HCT116 (cell line): Measurements from ENCODE around the gene ACACB. TPM values are rescaled to one million over a fixed set of nuclear protein-coding genes. Genes with fewer than 3 reads are reported as not detected.

Experiments
- ATAC-seq: fragments of 200-7000 bp; cut with Tn5 transposase; 2 replicates; pipeline ENCODE4 v1.9.1; 2020; ENCODE audit warnings: mild to moderate bottlenecking, moderate library complexity
- BruUV-seq: library from RNA; stranded (reverse); fragments of 400-500 nt; replicated peaks from 2 replicates; lab custom pipeline; 2021; lab: Mats Ljungman, UMichigan
- CTCF ChIA-PET: fragments of 300-600 bp; sonication (Branson Sonifier 250); formaldehyde crosslinking; loops from one replicate; lab custom pipeline; 2021; ENCODE audit warnings: antibody characterized with exemption; lab: Charles Lee
- POLR2A ChIA-PET: fragments of 300-600, 350-600 bp; sonication (Branson Sonifier 250); formaldehyde crosslinking; loops from one replicate; lab custom pipeline; 2021; ENCODE audit warnings: antibody characterized with exemption; lab: Charles Lee
- RAD21 ChIA-PET, 2 experiments: fragments of 300-600 bp; sonication (Branson Sonifier 250); formaldehyde crosslinking; loops; one replicate each; lab custom pipeline; 2023; ENCODE audit warnings: low total read pairs in 2 of 2; ENCODE audit not compliant: uncharacterized antibody in 2 of 2, unreplicated experiment in 2 of 2, low non-redundant PET in 1 of 2; lab: Charles Lee
- DNase-seq: peaks from one replicate; pipeline ENCODE4 v3.0.0-alpha.2; 2010; ENCODE audit warnings: low read depth, low spot score
- H2AFZ ChIP-seq: fragments of 200-600 bp; shearing (Covaris generic), sonication (generic); 2 replicates; pipeline ENCODE4 v1.6.1; 2017; ENCODE audit warnings: low read depth, mixed run types, mixed read lengths, antibody characterized with exemption, low read length; ENCODE audit not compliant: poor library complexity, severe bottlenecking
- H3K27ac ChIP-seq: 2 replicates; pipeline ENCODE4 v1.5.1; 2012; ENCODE audit warnings: low read depth, low read length
- H3K27me3 ChIP-seq: fragments of 200-600 bp; sonication (generic); 2 replicates; pipeline ENCODE4 v1.6.1; 2016; ENCODE audit warnings: mixed run types, low read length, mixed read lengths; ENCODE audit not compliant: insufficient read depth
- H3K36me3 ChIP-seq, 2 experiments: fragments of 200-500 bp in 1 of 2; fragments of 200-600 bp in 1 of 2; sonication (Bioruptor generic) in 1 of 2; sonication (generic) in 1 of 2; 2 replicates each; pipeline versions ENCODE4 v1.5.1 to v1.6.1; 2014 to 2016; ENCODE audit warnings: low read length in 2 of 2, inconsistent platforms in 1 of 2, mixed read lengths in 1 of 2, mixed run types in 1 of 2; ENCODE audit not compliant: insufficient read depth in 2 of 2, control insufficient read depth in 1 of 2
- H3K4me1 ChIP-seq, 2 experiments: fragments of 200-600 bp in 1 of 2; sonication (generic) in 1 of 2; 2 replicates each; pipeline versions ENCODE4 v1.5.1 to v1.6.1; 2012 to 2017; ENCODE audit warnings: low read length in 2 of 2, inconsistent platforms in 1 of 2, mild to moderate bottlenecking in 1 of 2, mixed read lengths in 1 of 2, mixed run types in 1 of 2, moderate library complexity in 1 of 2; ENCODE audit not compliant: insufficient read depth in 2 of 2, control insufficient read depth in 1 of 2
- H3K4me2 ChIP-seq: fragments of 200-600 bp; sonication (generic); 2 replicates; pipeline ENCODE4 v1.6.1; 2017; ENCODE audit warnings: mixed run types, low read length, mixed read lengths
- H3K4me3 ChIP-seq, 2 experiments: fragments of 200-600 bp in 1 of 2; sonication (generic) in 1 of 2; replicated peaks in 1 of 2; 2 replicates each; pipeline ENCODE4 v1.5.1; 2011 to 2016; ENCODE audit warnings: low read length in 2 of 2, control low read depth in 1 of 2, low read depth in 1 of 2, mild to moderate bottlenecking in 1 of 2, mixed read lengths in 1 of 2, mixed run types in 1 of 2
- H3K79me2 ChIP-seq: fragments of 200-600 bp; sonication (generic); 2 replicates; pipeline ENCODE4 v1.6.1; 2017; ENCODE audit warnings: mild to moderate bottlenecking, mixed run types, low read length, moderate library complexity, mixed read lengths; ENCODE audit not compliant: insufficient read depth
- H3K9ac ChIP-seq: fragments of 200-600 bp; sonication (generic); 2 replicates; pipeline ENCODE4 v1.6.1; 2016; ENCODE audit warnings: low read length, mixed read lengths
- H3K9me2 ChIP-seq: fragments of 200-600 bp; sonication (generic), shearing (Covaris generic); 2 replicates; pipeline ENCODE4 v1.6.1; 2017; ENCODE audit warnings: mixed run types, mild to moderate bottlenecking, moderate library complexity; ENCODE audit not compliant: insufficient read depth
- H3K9me3 ChIP-seq, 2 experiments: fragments of 200-500 bp in 1 of 2; fragments of 200-600 bp in 1 of 2; sonication (Bioruptor generic) in 1 of 2; sonication (generic) in 1 of 2; 2 replicates each; pipeline ENCODE4 v1.6.1; 2014 to 2017; ENCODE audit warnings: low read length in 2 of 2, mixed read lengths in 2 of 2, inconsistent platforms in 1 of 2, low read depth in 1 of 2, mild to moderate bottlenecking in 1 of 2, mixed run types in 1 of 2, moderate library complexity in 1 of 2; ENCODE audit not compliant: control insufficient read depth in 1 of 2, insufficient read depth in 1 of 2
- H4K20me1 ChIP-seq: fragments of 200-600 bp; sonication (generic), shearing (Covaris generic); 2 replicates; pipeline ENCODE4 v1.6.1; 2017; ENCODE audit warnings: mixed run types, mild to moderate bottlenecking, moderate library complexity; ENCODE audit not compliant: insufficient read depth
- FOSL1 ChIP-seq: IDR thresholded peaks from 2 replicates; pipeline ENCODE4 v1.6.1; 2012; ENCODE audit warnings: low read depth
- SIN3A ChIP-seq: IDR thresholded peaks from 2 replicates; pipeline ENCODE4 v1.6.1; 2012; ENCODE audit warnings: low read depth
- SP1 ChIP-seq: IDR thresholded peaks from 2 replicates; pipeline ENCODE4 v1.6.1; 2012; ENCODE audit warnings: low read depth
- YY1 ChIP-seq: IDR thresholded peaks from 2 replicates; pipeline ENCODE4 v1.6.1; 2011; ENCODE audit warnings: low read length, low read depth, moderate library complexity, mild to moderate bottlenecking; ENCODE audit not compliant: insufficient replicate concordance; ENCODE audit errors: extremely low read depth
- ZBTB33 ChIP-seq: IDR thresholded peaks from 2 replicates; pipeline ENCODE4 v1.6.1; 2011; ENCODE audit warnings: mild to moderate bottlenecking, low read length, moderate library complexity; ENCODE audit not compliant: insufficient replicate concordance; ENCODE audit errors: extremely low read depth
- ZFX ChIP-seq: fragments of 450-650 bp; IDR thresholded peaks from 2 replicates; pipeline ENCODE4 v1.6.1; 2017
- ZNF274 ChIP-seq: fragments of 200-500 bp; sonication (Bioruptor generic); IDR thresholded peaks from 2 replicates; pipeline ENCODE4 v1.6.1; 2014; ENCODE audit warnings: mild to moderate bottlenecking, low read depth, low read length, inconsistent platforms
- intact Hi-C: fragments of 100-400 bp; cut with micrococcal nuclease; formaldehyde crosslinking; loops from 2 replicates; pipeline ENCODE4 v1.10.0; 2022
- total RNA-seq: library from RNA; stranded (reverse); gene quantifications from one replicate; pipeline ENCODE4 v1.2.1, GENCODE V29; 2021; ENCODE audit not compliant: unreplicated experiment

Gene ACACB
- total RNA-seq, 1 experiment from 2014 or later: 11.1 TPM

- TF ChIP-seq YY1 (no peak), ZBTB33 (no peak), ZNF274 (no peak)
- Histone ChIP-seq H3K9me2 (no peaks in the 10 kb centered on the region), H3K4me1 (peaks cover 2 to 17% of the 10 kb centered on the region in 2 experiments; a peak in 3 of 4 replicates), H3K4me3 (no peak overlapping the region), H3K79me2 (no peaks in the 10 kb centered on the region), H3K27ac (no peak overlapping the region), H4K20me1 (no peaks in the 10 kb centered on the region), H3K9me3 (no peaks in the 10 kb centered on the region), H3K27me3 (peaks cover 11% of the 10 kb centered on the region; the same call in 1 of the 2 replicates), H3K9ac (no peak overlapping the region), H3K4me2 (no peak overlapping the region), H3K36me3 (no peaks in the 10 kb centered on the region), H2AFZ (no peak overlapping the region)
- ChIA-PET POLR2A (no interaction called here), RAD21 (no interaction called here), CTCF (no interaction called here)
- intact Hi-C loops: no loop called here
- DNase-seq: no peak
- ATAC-seq: no peak
- BruUV-seq: no TSS peak
Observed at GRCh38 chr12:109305547-109305946, 189.2 kb downstream of the ACACB start.

GRCh38 chr12:109307051-109307450 lies 190.7 kb downstream of the ACACB start:
- H2AFZ ChIP-seq: no peak overlapping the region

More at GRCh38 chr12:109307051-109307450, 190.7 kb downstream of the ACACB start:
- Histone ChIP-seq H3K4me3 (no peak overlapping the region), H3K27me3 (peaks cover 15% of the 10 kb centered on the region; the same call in 1 of the 2 replicates), H3K9ac (no peak overlapping the region), H3K9me3 (no peaks in the 10 kb centered on the region), H3K36me3 (no peaks in the 10 kb centered on the region), H3K27ac (no peak overlapping the region), H4K20me1 (no peaks in the 10 kb centered on the region), H3K4me2 (no peak overlapping the region), H3K4me1 (peaks cover 2 to 17% of the 10 kb centered on the region in 2 experiments; a peak in 3 of 4 replicates), H3K9me2 (no peaks in the 10 kb centered on the region), H3K79me2 (no peaks in the 10 kb centered on the region)
- ChIA-PET RAD21 (no interaction called here), POLR2A (no interaction called here), CTCF (no interaction called here)
- BruUV-seq: no TSS peak
- intact Hi-C loops: no loop called here
- TF ChIP-seq YY1 (no peak), ZNF274 (no peak), FOSL1 (no peak), ZFX (no peak), SIN3A (no peak), SP1 (no peak)
- DNase-seq: no peak
- ATAC-seq: no peak
